Keratinocyte (primary cell): ENCODE data around the gene TBC1D2. TPM values are rescaled to one million over a fixed set of nuclear protein-coding genes. Genes with fewer than 3 reads are reported as not detected.

Experiments used
- DNase-seq: peaks from one replicate; pipeline ENCODE4 v3.0.0-alpha.2; 2011; ENCODE audit warnings: low read depth, missing footprints, low spot score
- FAIRE-seq: peaks from 2 replicates; lab custom pipeline; 2011; peaks lifted over from hg19 to GRCh38; lab: Jason Lieb, UNC
- H2AFZ ChIP-seq: 2 replicates; pipeline ENCODE4 v1.6.0; 2012; ENCODE audit warnings: low read length, control low read depth, inconsistent platforms; ENCODE audit not compliant: control insufficient read depth
- H3K27ac ChIP-seq: 2 replicates; pipeline ENCODE4 v1.5.1; 2011; ENCODE audit warnings: low read length; ENCODE audit not compliant: control insufficient read depth, insufficient read depth
- H3K27me3 ChIP-seq: 3 replicates; pipeline ENCODE4 v1.6.0; 2011; ENCODE audit warnings: low read length; ENCODE audit not compliant: control insufficient read depth, insufficient read depth; ENCODE audit errors: extremely low read depth
- H3K36me3 ChIP-seq, 2 experiments: 2 replicates in 1 of 2; 3 replicates in 1 of 2; pipeline ENCODE4 v1.5.1; 2011; ENCODE audit warnings: low read length in 2 of 2, mild to moderate bottlenecking in 1 of 2; ENCODE audit not compliant: control insufficient read depth in 2 of 2, insufficient read depth in 2 of 2; ENCODE audit errors: extremely low read depth in 1 of 2
- H3K4me1 ChIP-seq: 3 replicates; pipeline ENCODE4 v1.5.1; 2011; ENCODE audit warnings: low read length; ENCODE audit not compliant: control insufficient read depth, insufficient read depth; ENCODE audit errors: extremely low read depth
- H3K4me2 ChIP-seq: 3 replicates; pipeline ENCODE4 v1.6.0; 2011; ENCODE audit warnings: low read depth, low read length; ENCODE audit not compliant: control insufficient read depth, insufficient read depth; ENCODE audit errors: extremely low read depth
- H3K4me3 ChIP-seq, 3 experiments: fragments of 200-600 bp in 1 of 3; sonication (generic) in 1 of 3; 2 replicates in 2 of 3; 3 replicates in 1 of 3; pipeline ENCODE4 v1.5.1; 2011 to 2016; ENCODE audit warnings: low read length in 3 of 3, mild to moderate bottlenecking in 3 of 3, control low read depth in 2 of 3, inconsistent platforms in 1 of 3, low read depth in 1 of 3, mixed read lengths in 1 of 3, mixed run types in 1 of 3, moderate library complexity in 1 of 3; ENCODE audit not compliant: control insufficient read depth in 2 of 3, insufficient read depth in 2 of 3; ENCODE audit errors: extremely low read depth in 1 of 3
- H3K79me2 ChIP-seq: 2 replicates; pipeline ENCODE4 v1.6.0; 2012; ENCODE audit warnings: low read length; ENCODE audit not compliant: control insufficient read depth, insufficient read depth
- H3K9ac ChIP-seq: 3 replicates; pipeline ENCODE4 v1.6.0; 2011; ENCODE audit warnings: low read length; ENCODE audit not compliant: control insufficient read depth, insufficient read depth; ENCODE audit errors: extremely low read depth
- H3K9me1 ChIP-seq: 3 replicates; pipeline ENCODE4 v1.6.0; 2011; ENCODE audit warnings: low read length; ENCODE audit not compliant: control insufficient read depth, insufficient read depth; ENCODE audit errors: extremely low read depth
- H3K9me3 ChIP-seq: 2 replicates; pipeline ENCODE4 v1.5.1; 2012; ENCODE audit warnings: low read depth, low read length; ENCODE audit not compliant: control insufficient read depth
- H4K20me1 ChIP-seq: 3 replicates; pipeline ENCODE4 v1.6.0; 2011; ENCODE audit warnings: low read length; ENCODE audit not compliant: control insufficient read depth, insufficient read depth; ENCODE audit errors: extremely low read depth
- CTCF ChIP-seq, 3 experiments: IDR thresholded peaks in 1 of 3; conservative IDR thresholded peaks in 1 of 3; optimal IDR thresholded peaks in 1 of 3; 2 replicates in 2 of 3; 3 replicates in 1 of 3; pipeline versions ENCODE3 to v1.5.1; 2011; ENCODE audit warnings: low read length in 3 of 3, mild to moderate bottlenecking in 3 of 3, moderate library complexity in 2 of 3, control low read depth in 1 of 3, inconsistent platforms in 1 of 3; ENCODE audit not compliant: insufficient read depth in 2 of 3; ENCODE audit errors: extremely low read depth in 1 of 3
- EZH2 ChIP-seq: IDR thresholded peaks from one replicate; pipeline ENCODE4 v1.6.1; 2012; ENCODE audit warnings: inconsistent platforms, mild to moderate bottlenecking, low read length, moderate library complexity
- dilution Hi-C: fragments of 300-500 bp; cut with MboI; formaldehyde crosslinking; loops from one replicate; pipeline ENCODE4 v1.7.0; 2020; ENCODE audit warnings: low sequenced_read_pairs; ENCODE audit not compliant: extremely low pct_ligation_motif_present
- polyA plus RNA-seq, 5 experiments: library from polyadenylated mRNA; depleted of rRNA in 3 of 5; stranded (reverse) in 3 of 5; stranded (forward) in 1 of 5; unstranded in 1 of 5; fragments of >200 nt; gene quantifications; 1 replicate in 1 of 5; 2 replicates in 3 of 5; 3 replicates in 1 of 5; pipeline versions ENCODE4 v1.2.1 to v1.2.3, GENCODE V29; 2011 to 2012; ENCODE audit warnings: missing spikeins in 2 of 5, low read depth in 1 of 5, low replicate concordance in 1 of 5

Gene TBC1D2
- polyA plus RNA-seq, 1 donor (not counting 4 experiments of a cell fraction or from before 2014, with no cell fraction given) = 59.2 TPM

GRCh38 chr9:98164912-98165311 is 90.5 kb downstream of the TBC1D2 start:
- Histone ChIP-seq H3K4me3 (no peak overlapping the region), H3K79me2 (peaks cover 84% of the 10 kb centered on the region), H3K4me2 (no peak overlapping the region), H3K36me3 (peaks cover 0 to 2% of the 10 kb centered on the region in 2 experiments), H3K4me1 (peaks cover 45% of the 10 kb centered on the region), H2AFZ (no peak overlapping the region), H3K9me1 (peaks cover 16% of the 10 kb centered on the region), H3K27me3 (no peaks in the 10 kb centered on the region), H4K20me1 (peaks cover 7% of the 10 kb centered on the region), H3K9me3 (no peaks in the 10 kb centered on the region), H3K9ac (no peak overlapping the region), H3K27ac (no peak overlapping the region)
- FAIRE-seq = no peak
- TF ChIP-seq CTCF (optimal IDR thresholded peaks at IDR 0.05 in 1 of 3, IDR thresholded peaks at IDR 0.05 in 1 of 3, conservative IDR thresholded peaks at IDR 0.05 in 1 of 3; ENCODE audit: extremely low read depth in 1 of 3, insufficient read depth in 2 of 3, low read length in 3 of 3) = no peak
- no peak for TF ChIP-seq EZH2
- dilution Hi-C loops = no loop called here
- no peak for DNase-seq

- no peak for TF ChIP-seq CTCF (optimal IDR thresholded peaks at IDR 0.05 in 1 of 3, IDR thresholded peaks at IDR 0.05 in 1 of 3, conservative IDR thresholded peaks at IDR 0.05 in 1 of 3; ENCODE audit: extremely low read depth in 1 of 3, insufficient read depth in 2 of 3, low read length in 3 of 3)
- H3K4me3 ChIP-seq = no peak overlapping the region
- H3K4me1 ChIP-seq = peaks cover 30% of the 10 kb centered on the region
- H2AFZ ChIP-seq = peak overlapping the region; percentile 16
- dilution Hi-C loops = no loop called here
- DNase-seq = peak; percentile 96
- no peaks in the 10 kb centered on the region for H3K9me3 ChIP-seq
- H3K4me2 ChIP-seq = peak overlapping the region; percentile 68
- H4K20me1 ChIP-seq = peaks cover 3% of the 10 kb centered on the region
- peak overlapping the region; percentile 84 for H3K27ac ChIP-seq
- peaks cover 0 to 2% of the 10 kb centered on the region in 2 experiments for H3K36me3 ChIP-seq
- no peaks in the 10 kb centered on the region for H3K27me3 ChIP-seq
- peaks cover 11% of the 10 kb centered on the region for H3K9me1 ChIP-seq
- peaks cover 84% of the 10 kb centered on the region for H3K79me2 ChIP-seq
- peak; percentile 90 for FAIRE-seq
- H3K9ac ChIP-seq = peak overlapping the region; percentile 62
These were observed 92.8 kb downstream of the TBC1D2 start for GRCh38 chr9:98162613-98163012.
